ENCODE results near the gene TMEM97.

Gene TMEM97

GRCh38 chr17:28367641-28368305 lies 48.8 kb downstream of the TMEM97 start:
- DNase-seq = no peak

- DNase-seq = no peak
Measured at GRCh38 chr17:28368306-28368831, 49.4 kb downstream of the TMEM97 start.

DNA sequence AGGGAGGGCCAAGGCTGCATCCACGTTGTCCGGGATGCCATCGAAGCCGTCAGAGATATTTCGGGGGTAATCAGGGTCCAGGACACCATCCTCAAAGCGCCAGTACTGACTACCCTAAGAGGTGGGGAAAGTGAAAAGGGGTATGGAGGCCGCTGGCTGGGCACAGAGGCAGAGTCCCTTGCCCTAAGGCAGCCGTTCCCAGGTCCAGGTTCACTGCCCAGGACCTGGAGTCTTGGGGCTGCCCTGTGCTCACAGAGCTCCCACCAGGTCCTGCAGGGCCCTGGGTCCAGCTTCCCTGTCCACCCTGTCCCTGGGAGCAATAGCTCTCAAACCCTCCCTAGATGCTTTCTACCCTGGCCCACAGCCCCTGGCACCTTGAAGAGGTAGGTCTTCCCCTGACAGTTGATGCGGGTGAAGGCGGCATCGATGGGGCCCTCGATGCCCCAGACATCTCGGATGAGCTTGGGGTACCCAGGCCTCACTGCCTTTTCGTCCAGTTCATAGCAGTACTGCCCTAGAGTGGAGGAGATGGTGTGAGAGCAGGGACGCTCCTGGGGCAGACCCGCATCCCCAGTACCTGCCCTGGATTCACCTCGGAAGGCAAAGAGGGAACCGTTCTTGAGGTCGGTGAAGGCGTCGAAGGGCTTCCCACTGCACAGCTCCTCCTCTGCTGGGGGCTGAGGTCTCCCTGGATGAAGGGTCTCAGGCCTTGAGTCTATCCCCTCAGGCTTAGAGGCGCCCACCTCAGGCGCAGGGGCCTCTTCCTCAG lies 50.1 kb downstream of the TMEM97 start:
- DNase-seq = no peak

DNA sequence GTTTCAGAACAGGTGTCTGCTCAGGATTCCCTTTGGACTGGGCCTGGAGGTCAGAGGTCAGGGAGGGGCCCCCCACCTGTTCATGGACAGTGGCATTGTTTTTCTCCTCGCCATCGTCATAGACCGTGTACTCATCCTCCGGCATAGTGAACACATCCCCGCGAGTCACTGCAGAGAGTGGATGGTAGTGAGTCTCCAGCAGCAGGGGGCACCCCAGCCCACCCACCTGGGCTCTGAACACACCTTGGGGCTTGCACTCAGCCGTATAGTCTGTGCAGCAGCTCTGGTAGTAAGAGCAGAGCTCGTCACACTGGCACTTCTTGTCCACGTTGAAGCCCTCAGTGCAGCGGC lies 50.7 kb downstream of the TMEM97 start:
- no peak for DNase-seq

GRCh38 chr17:28370035-28370743 lies 51.2 kb downstream of the TMEM97 start, which contains the start of gene VTN:
TSS of gene VTN (minus strand) at chr17:28370307. CDS start at chr17:28370203, 104 bp downstream.
- DNase-seq = no peak

DNA sequence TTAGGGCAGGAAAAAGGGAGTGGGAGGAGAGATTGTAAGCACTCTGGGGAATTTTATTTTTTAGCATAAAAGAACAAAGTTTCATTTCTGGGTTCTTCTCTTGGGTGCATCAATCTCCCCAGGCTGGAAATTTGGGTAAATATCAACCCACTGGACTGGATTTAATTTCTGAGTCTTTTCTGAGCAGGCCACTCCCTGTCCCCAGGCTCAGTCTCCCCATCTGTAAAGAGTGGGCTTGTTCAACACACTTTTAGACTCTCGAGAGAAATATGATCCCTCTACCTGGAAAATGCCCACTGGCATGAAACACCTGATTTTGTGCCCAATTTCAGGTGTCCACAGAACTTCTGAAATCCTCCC lies 51.7 kb downstream of the TMEM97 start:
- DNase-seq = no peak

DNA sequence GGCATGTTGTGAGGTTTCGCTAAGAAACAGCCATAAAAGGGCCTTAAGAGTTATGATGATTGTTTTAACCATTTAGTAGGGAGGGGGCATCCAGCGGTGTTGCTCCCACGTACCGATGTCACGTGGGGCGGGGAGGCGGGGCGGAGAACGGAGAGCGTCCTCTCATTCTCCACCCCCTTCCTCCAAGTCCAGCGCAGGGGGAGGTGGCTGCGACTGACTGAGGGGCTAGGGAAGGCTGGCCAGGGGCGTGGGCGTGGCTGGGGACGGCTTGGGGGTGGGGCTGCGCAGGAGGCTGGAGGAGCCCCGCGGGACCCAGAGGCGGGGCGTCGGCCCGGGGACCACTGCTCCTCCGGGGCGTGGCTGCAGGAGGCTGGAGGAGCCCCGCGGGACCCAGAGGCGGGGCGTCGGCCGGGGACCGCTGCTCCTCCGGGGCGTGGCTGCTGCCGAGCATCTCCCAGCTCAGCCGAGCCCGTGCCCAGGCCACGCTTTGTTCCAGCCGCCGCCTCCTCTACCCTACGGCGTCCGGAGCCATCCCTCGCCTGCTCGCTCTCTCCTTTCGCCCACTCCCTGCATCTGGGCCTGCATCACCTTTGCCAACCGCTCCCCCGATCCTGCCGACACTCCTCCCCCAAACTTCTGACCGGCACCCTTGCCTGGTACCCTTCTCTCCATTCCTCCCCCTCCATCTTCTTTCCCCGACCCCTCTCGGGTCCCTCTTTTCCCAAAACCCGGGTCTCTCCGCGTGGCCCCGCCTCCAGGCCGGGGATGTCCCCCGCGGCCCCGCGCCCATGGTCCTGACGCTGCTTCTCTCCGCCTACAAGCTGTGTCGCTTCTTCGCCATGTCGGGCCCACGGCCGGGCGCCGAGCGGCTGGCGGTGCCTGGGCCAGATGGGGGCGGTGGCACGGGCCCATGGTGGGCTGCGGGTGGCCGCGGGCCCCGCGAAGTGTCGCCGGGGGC lies 52.5 kb downstream of the TMEM97 start, which contains the start of gene SARM1:
TSS of gene SARM1 (plus strand) at position 450 of the 958 bp plus-strand sequence. CDS start at position 789, 339 bp downstream.
- DNase-seq = peak; percentile 91

- DNase-seq = no peak
Measured at GRCh38 chr17:28372203-28372944, 53.4 kb downstream of the TMEM97 start.

DNA sequence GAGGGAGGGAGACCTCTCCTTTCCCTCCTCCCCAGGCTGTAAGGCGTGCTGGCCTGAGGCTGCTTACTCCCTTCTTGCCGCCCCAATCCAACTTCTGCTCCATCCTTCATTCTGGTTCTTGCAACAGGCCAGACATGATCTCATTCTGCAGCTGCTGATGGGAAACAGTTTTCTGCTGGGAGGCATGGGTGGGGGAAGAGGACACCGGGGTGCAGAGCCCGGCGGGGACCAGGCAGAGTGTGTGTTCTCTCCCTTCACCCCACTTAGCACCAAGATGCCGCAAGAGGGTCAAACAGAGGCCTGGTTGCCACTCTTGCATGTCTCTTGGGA lies 53.9 kb downstream of the TMEM97 start:
- DNase-seq = no peak

Measured in CD4-positive, alpha-beta T cell treated with Interleukin-4 for 4 hours (primary cell).